RWPE1 (cell line): ENCODE results near the gene CCDC82.

Experiments used
- CTCF ChIA-PET: fragments of 350-600 bp; sonication (Branson Sonifier 250); formaldehyde crosslinking; extraction: SDS; loops from one replicate; lab custom pipeline; 2021; lab: Yijun Ruan, JAX
- POLR2A ChIA-PET: fragments of 400-600 bp; formaldehyde crosslinking; extraction: SDS; loops from one replicate; lab custom pipeline; 2020; ENCODE audit warnings: antibody characterized with exemption; ENCODE audit not compliant: low non-redundant PET; lab: Yijun Ruan, JAX
- DNase-seq: peaks from one replicate; pipeline ENCODE4 v3.0.0; 2012; ENCODE audit warnings: low spot score
- H3K27ac ChIP-seq: fragments of 450-650 bp; 2 replicates; pipeline ENCODE4 v1.5.1; 2017
- CTCF ChIP-seq: fragments of 450-650 bp; conservative IDR thresholded peaks from 2 replicates; pipeline ENCODE4 v1.5.1; 2017; ENCODE audit warnings: low read depth, mild to moderate bottlenecking

The CCDC82 gene

GRCh38 chr11:96319898-96320656 is 69.6 kb downstream of the CCDC82 start:
- ChIA-PET POLR2A (no interaction called here), CTCF (no interaction called here)
- no peak for TF ChIP-seq CTCF
- no peak for DNase-seq
- no peak overlapping the region for H3K27ac ChIP-seq

- no peak overlapping the region for H3K27ac ChIP-seq
- no peak for DNase-seq
- ChIA-PET POLR2A (no interaction called here), CTCF (no interaction called here)
- no peak for TF ChIP-seq CTCF
Measured at GRCh38 chr11:96318850-96319249, 70.9 kb downstream of the CCDC82 start.

- no peak overlapping the region for H3K27ac ChIP-seq
- no peak for DNase-seq
- TF ChIP-seq CTCF = no peak
- ChIA-PET POLR2A (no interaction called here), CTCF (no interaction called here)
Measured at GRCh38 chr11:96318399-96318798, 71.3 kb downstream of the CCDC82 start.

- no peak for TF ChIP-seq CTCF
- DNase-seq = no peak
- CTCF ChIA-PET = no interaction called here
- H3K27ac ChIP-seq = no peak overlapping the region
- POLR2A ChIA-PET = no interaction called here
Measured at GRCh38 chr11:96317985-96318384, 71.7 kb downstream of the CCDC82 start.

GRCh38 chr11:96317571-96317970 is 72.1 kb downstream of the CCDC82 start:
- DNase-seq = no peak
- ChIA-PET CTCF (no interaction called here), POLR2A (no interaction called here)
- no peak overlapping the region for H3K27ac ChIP-seq
- no peak for TF ChIP-seq CTCF

- no peak for DNase-seq
- TF ChIP-seq CTCF = no peak
- no peak overlapping the region for H3K27ac ChIP-seq
- ChIA-PET POLR2A (no interaction called here), CTCF (interaction anchor here (0.8 kb wide), 1 partner anchor 19 kb away, joined by 3 read pairs; no protein-coding TSS in a partner anchor)
Measured at GRCh38 chr11:96316869-96317268, 72.8 kb downstream of the CCDC82 start.
